NCI-H524 treated with DMSO at 0.1 percent for 48 hours (cell line): ENCODE results near the gene PAQR7.

Experiments
- DNase-seq: peaks from one replicate; lab custom pipeline; 2025; lab: John Stamatoyannopoulos, UW

The PAQR7 gene

GRCh38 chr1:25902462-25902861 lies 27.0 kb upstream of the PAQR7 start:
- DNase-seq: no peak

GRCh38 chr1:25900219-25900618 lies 24.7 kb upstream of the PAQR7 start:
- DNase-seq: no peak

- no peak for DNase-seq
These were observed 24.3 kb upstream of the PAQR7 start for GRCh38 chr1:25899792-25900191.

GRCh38 chr1:25898223-25899015 lies 22.9 kb upstream of the PAQR7 start:
- no peak for DNase-seq

GRCh38 chr1:25897754-25898153 lies 22.2 kb upstream of the PAQR7 start:
- no peak for DNase-seq

- DNase-seq: no peak
These were observed 20.8 kb upstream of the PAQR7 start for GRCh38 chr1:25896266-25896665.

- DNase-seq: peak; percentile 56
These were observed 20.0 kb upstream of the PAQR7 start for GRCh38 chr1:25895365-25895990.

- no peak for DNase-seq
These were observed 17.6 kb upstream of the PAQR7 start for GRCh38 chr1:25893116-25893515.

- no peak for DNase-seq
These were observed 16.1 kb upstream of the PAQR7 start for GRCh38 chr1:25891606-25892005.

GRCh38 chr1:25890239-25891034 lies 14.9 kb upstream of the PAQR7 start:
- no peak for DNase-seq

- DNase-seq: no peak
These were observed 14.0 kb upstream of the PAQR7 start for GRCh38 chr1:25889470-25889869.

GRCh38 chr1:25888426-25888987 lies 13.0 kb upstream of the PAQR7 start:
- no peak for DNase-seq

GRCh38 chr1:25885602-25886001 lies 10.1 kb upstream of the PAQR7 start:
- no peak for DNase-seq

- no peak for DNase-seq
These were observed 5.8 kb upstream of the PAQR7 start for GRCh38 chr1:25881266-25881665.

GRCh38 chr1:25880518-25880917 lies 5.0 kb upstream of the PAQR7 start:
- DNase-seq: no peak

- DNase-seq: no peak
These were observed 4.2 kb upstream of the PAQR7 start for GRCh38 chr1:25879675-25880074.

- no peak for DNase-seq
These were observed 3.2 kb upstream of the PAQR7 start for GRCh38 chr1:25878690-25879089.

GRCh38 chr1:25877155-25877554 lies 1.6 kb upstream of the PAQR7 start:
- DNase-seq: no peak

- no peak for DNase-seq
These were observed 1.2 kb upstream of the PAQR7 start for GRCh38 chr1:25876693-25877077.

GRCh38 chr1:25875856-25876692 lies 566 bp upstream of the PAQR7 start:
- no peak for DNase-seq

- no peak for DNase-seq
These were observed 814 bp downstream of the PAQR7 start for GRCh38 chr1:25874635-25875153.
